Fibroblast of skin of right biceps (primary cell): ENCODE measurements around the gene SLC8A1.

Experiments
- DNase-seq: peaks from one replicate; pipeline ENCODE4 v3.0.0-alpha.2; 2013

Gene SLC8A1

GRCh38 chr2:40096360-40096759, 355.5 kb downstream of the SLC8A1 start:
- DNase-seq = peak; percentile 83

GRCh38 chr2:40095000-40095399, 356.9 kb downstream of the SLC8A1 start:
- peak; percentile 83 for DNase-seq

- DNase-seq = no peak
Measured at GRCh38 chr2:40094451-40094850, 357.4 kb downstream of the SLC8A1 start.

- no peak for DNase-seq
Measured at GRCh38 chr2:40093021-40093675, 358.7 kb downstream of the SLC8A1 start.

GRCh38 chr2:40090044-40090443, 361.8 kb downstream of the SLC8A1 start:
- DNase-seq = no peak

GRCh38 chr2:40087927-40088326, 364.0 kb downstream of the SLC8A1 start:
- no peak for DNase-seq

- no peak for DNase-seq
Measured at GRCh38 chr2:40087434-40087833, 364.5 kb downstream of the SLC8A1 start.

- DNase-seq = no peak
Measured at GRCh38 chr2:40085786-40086185, 366.1 kb downstream of the SLC8A1 start.

- peak; percentile 63 for DNase-seq
Measured at GRCh38 chr2:40073336-40073735, 378.6 kb downstream of the SLC8A1 start.

GRCh38 chr2:40072442-40073232, 379.3 kb downstream of the SLC8A1 start:
- DNase-seq = no peak

- DNase-seq = no peak
Measured at GRCh38 chr2:40062381-40062780, 389.5 kb downstream of the SLC8A1 start.

GRCh38 chr2:40049781-40050180, 402.1 kb downstream of the SLC8A1 start:
- DNase-seq = no peak

- no peak for DNase-seq
Measured at GRCh38 chr2:40048506-40048905, 403.4 kb downstream of the SLC8A1 start.

GRCh38 chr2:40047406-40047805, 404.5 kb downstream of the SLC8A1 start:
- DNase-seq = no peak
